GM18499 (cell line): ENCODE data around the gene STXBP4.
"Not testable (repeated sequence)": the region's sequence is repeated elsewhere in the genome, so short reads cannot be mapped to it uniquely, and the experiment has no call there.

ENCODE experiments used
- ATAC-seq: cut with Tn5 transposase; IDR thresholded peaks from one replicate; pipeline ENCODE4 v1.9.1; 2021; ENCODE audit warnings: moderate number of reproducible peaks; ENCODE audit not compliant: insufficient read depth, unreplicated experiment

The STXBP4 gene

GRCh38 chr17:55038291-55038690, 69.7 kb downstream of the STXBP4 start:
- no peak for ATAC-seq

GRCh38 chr17:55040611-55041010, 72.0 kb downstream of the STXBP4 start:
- no peak for ATAC-seq

GRCh38 chr17:55053855-55054254, 85.3 kb downstream of the STXBP4 start:
- ATAC-seq = no peak

- ATAC-seq = no peak
Measured at GRCh38 chr17:55054429-55054828, 85.9 kb downstream of the STXBP4 start.

- no peak for ATAC-seq
Measured at GRCh38 chr17:55056526-55056925, 88.0 kb downstream of the STXBP4 start.

DNA sequence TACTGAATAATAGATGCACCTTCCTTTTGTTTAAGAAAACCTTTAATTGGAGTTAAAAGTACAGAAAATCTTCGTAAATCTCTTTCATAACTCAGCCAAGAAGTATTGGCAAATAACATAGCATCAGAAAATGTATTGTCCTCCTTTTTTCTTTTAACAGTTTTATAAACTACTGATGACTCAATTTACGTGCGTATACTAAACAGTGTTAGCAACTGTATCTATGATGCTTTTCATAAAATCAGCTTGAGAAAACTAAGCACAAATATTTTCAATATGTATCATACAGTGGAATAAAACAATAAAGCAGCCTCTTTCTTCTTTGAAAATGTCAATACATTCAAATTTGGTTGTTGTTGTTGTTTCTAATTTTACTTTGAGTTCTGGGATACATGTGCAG, 88.6 kb downstream of the STXBP4 start:
- ATAC-seq = no peak

DNA sequence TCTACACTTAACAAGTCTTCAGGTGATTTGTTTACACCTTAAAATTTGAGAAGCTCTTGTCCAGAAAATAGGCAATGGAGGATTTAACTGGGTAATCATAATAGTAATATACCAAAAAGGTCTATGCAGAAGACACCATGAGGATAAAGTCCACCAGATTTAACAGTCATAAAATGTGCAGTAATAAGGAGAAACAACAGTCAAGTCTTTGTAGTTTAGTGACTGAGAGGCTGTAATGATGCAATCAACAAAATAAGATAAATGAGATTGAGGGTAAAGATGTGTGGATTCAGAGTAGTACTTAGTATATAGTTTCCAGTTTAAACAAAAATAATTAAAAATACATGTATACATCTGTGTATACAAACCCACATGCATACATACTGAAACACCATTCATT, 91.2 kb downstream of the STXBP4 start:
- no peak for ATAC-seq

DNA sequence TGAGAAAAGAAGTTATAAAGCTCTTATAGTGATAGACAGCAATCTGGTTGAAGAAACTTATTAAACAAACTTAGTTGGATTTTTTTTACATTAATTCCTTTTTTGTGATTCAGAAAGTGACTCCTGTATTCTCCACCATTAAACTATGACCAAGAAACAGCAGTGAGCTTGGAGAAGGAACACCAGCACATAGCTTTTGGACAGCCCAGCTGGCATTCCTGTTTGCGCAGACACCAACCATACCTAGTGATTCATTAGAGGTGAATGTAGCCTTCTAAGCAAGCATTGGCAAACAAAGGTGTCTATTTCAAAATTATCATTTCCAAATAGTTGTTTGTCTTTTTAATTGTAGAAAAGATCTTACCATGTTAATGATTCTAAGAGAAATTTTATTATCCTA, 94.4 kb downstream of the STXBP4 start:
- no peak for ATAC-seq

DNA sequence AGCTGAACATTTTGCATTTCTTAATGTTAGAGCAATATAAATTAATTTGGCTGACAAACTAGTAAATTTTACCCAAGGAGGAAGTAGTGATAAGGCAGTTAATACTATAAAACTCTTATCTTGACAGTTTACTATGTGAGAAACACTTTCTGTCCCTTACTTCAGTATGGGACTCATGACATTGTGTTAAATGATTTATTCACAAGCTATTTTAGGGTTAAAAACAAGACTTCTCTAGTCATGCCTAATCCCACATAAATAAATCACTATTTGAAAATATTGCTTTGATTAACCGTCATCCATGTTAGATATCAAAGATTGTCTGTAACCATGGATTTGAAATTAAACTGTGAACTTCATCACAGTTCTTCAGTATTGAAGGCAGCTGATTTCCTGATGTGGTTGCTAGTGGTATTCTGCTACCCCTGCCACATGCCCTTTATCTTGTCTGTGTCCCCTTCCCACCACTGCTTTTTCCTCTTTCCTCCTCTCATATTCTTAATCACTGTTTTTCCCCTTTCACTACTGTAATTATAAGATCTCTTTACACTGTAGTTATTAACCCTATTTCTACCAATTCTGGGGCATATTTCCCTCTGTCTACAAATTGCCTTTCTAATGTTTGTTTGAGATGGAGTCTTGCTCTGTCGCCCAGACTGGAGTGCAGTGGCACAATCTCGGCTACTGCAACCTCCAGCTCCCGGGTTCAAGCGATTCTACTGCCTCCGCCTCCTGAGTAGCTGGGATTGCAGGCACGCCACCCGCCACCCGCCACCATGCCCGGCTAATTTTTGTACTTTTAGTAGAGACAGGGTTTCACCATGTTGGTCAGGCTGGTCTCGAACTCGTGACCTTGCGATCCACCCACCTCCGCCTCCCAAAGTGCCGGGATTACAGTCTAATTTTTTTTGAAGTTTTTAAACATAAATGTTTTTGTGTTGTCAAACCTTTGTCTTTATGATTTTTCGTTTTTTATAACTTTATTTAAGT, 95.6 kb downstream of the STXBP4 start:
- ATAC-seq = no peak

- ATAC-seq = no peak
Measured at GRCh38 chr17:55067697-55068439, 99.3 kb downstream of the STXBP4 start.

DNA sequence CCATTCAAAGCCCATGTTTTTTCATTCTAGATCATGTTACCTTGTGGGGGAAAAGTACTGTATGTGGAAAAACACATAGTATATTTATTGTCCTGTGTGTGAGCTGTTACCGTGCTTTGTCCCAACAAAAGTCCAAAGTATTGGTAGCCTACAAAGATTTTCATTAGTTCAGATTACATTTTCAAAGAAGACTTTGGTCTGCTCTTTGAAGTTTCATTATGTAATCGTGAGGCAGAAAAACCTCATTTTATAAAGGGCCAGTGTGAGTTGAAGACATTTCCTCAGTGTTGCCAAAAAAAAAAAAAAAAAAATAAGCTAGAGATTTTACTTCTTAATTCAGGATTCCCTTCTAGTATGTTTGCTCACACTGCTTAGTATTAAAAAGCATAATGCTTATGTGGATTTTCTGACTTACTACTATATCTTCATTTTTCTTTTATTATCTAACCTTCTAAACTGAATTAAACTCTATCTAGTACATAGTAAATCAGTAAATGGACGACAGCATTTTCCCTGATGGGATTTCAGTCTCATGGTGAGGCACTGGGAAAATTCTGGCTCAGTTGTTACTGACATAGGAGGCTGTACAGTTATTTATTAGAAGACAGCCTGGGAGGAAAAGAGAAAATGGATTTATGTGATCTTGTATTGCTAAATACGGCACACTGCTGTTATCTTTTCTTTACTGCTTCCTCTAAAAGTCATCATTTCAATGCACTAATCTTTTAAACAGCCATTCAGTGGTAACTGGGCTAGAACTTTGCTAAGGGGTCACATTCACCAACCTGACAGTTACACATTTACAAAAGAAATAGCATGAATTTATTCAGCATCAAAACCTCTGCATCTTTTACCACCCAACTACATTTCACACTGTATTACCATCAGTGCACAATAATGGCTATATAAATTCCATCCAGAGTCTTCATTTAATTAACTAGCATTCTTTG, 100.6 kb downstream of the STXBP4 start:
- no peak for ATAC-seq

DNA sequence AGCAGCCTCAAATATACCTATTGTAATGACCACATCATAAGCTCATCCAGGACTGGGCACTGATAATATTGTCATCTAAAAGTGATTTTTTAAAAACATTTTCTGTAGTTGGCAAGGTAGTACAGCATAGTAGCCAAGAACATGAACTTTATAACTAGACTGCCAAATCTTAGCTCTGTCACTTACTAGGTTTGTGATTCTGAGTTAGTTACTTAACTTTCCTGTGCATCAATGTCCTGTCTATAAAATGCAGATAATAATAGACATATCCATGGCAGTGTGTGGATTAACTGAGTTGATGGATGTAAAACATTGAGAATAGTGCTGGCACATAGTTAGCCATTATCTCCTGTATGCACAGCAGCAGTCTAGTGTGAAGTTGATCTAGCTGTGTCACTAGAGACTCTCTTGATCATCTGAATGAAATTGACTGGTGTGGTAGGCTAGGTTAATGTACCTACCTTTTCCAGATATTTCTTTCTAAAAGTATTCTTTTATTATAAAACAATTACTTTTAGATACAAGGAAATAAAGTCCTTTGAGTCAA, 101.5 kb downstream of the STXBP4 start:
- no peak for ATAC-seq

- no peak for ATAC-seq
Measured at GRCh38 chr17:55072898-55073297, 104.3 kb downstream of the STXBP4 start.

GRCh38 chr17:55073467-55073866, 104.9 kb downstream of the STXBP4 start:
- ATAC-seq = not testable (repeated sequence)

DNA sequence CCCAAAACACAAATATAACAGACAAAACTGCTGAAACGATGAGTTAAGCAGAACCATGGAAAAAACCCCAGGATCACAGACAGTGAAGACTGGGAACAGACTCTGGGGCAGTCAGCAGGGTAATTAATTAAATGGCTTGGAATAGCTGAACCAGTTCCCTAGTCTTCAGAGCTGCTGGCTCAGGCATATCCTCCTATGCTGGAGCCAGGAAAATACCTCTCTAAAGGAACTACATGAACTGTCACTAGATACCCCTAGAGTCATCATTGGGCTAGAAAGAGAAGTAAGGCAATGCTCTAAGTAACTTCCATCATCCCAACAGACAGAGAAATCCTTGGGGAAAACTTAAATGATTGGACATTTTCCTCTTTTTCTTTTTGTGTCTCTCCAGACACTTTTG, 113.0 kb downstream of the STXBP4 start:
- ATAC-seq = no peak

- no peak for ATAC-seq
Measured at GRCh38 chr17:55086635-55087058, 118.1 kb downstream of the STXBP4 start.

- ATAC-seq = no peak
Measured at GRCh38 chr17:55089256-55089655, 120.7 kb downstream of the STXBP4 start.

GRCh38 chr17:55090079-55090492, 121.5 kb downstream of the STXBP4 start:
- ATAC-seq = peak; percentile 97

GRCh38 chr17:55093353-55093752, 124.8 kb downstream of the STXBP4 start:
- no peak for ATAC-seq

DNA sequence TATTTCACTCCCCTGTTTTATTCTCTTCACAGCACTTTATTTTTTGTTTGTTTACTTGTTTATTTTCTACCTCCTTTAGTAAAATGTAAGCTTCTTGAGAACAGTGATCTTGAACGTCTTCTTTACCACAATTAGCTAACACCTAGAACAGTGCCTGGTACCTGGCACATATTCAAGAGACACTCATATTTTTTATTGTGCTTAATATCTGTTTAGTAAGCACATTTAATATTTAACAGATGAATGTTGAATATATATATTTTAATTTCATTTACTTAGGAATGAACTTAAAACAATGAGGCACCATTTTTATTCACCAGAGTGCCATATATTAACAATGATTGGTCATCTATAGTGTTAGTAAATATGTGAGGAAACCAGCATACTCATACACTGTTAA, 130.2 kb downstream of the STXBP4 start:
- no peak for ATAC-seq
